ENCODE results near the gene AMBRA1.

- TF ChIP-seq, protein P1, sequence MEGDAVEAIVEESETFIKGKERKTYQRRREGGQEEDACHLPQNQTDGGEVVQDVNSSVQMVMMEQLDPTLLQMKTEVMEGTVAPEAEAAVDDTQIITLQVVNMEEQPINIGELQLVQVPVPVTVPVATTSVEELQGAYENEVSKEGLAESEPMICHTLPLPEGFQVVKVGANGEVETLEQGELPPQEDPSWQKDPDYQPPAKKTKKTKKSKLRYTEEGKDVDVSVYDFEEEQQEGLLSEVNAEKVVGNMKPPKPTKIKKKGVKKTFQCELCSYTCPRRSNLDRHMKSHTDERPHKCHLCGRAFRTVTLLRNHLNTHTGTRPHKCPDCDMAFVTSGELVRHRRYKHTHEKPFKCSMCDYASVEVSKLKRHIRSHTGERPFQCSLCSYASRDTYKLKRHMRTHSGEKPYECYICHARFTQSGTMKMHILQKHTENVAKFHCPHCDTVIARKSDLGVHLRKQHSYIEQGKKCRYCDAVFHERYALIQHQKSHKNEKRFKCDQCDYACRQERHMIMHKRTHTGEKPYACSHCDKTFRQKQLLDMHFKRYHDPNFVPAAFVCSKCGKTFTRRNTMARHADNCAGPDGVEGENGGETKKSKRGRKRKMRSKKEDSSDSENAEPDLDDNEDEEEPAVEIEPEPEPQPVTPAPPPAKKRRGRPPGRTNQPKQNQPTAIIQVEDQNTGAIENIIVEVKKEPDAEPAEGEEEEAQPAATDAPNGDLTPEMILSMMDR (IDR thresholded peaks at IDR 0.05; ENCODE audit: insufficient read depth, low read depth, low read length), result no peak
- no peak for TF ChIP-seq EZH2 (IDR thresholded peaks at IDR 0.05; ENCODE audit: insufficient read depth, low read length)
Observed at GRCh38 chr11:46356924-46357482, 236.8 kb downstream of the AMBRA1 start.
